Measurements from ENCODE around the gene MDP1. TPM values are rescaled to one million over a fixed set of nuclear protein-coding genes. Genes with fewer than 3 reads are reported as not detected.

The MDP1 gene
- polyA plus RNA-seq, 1 experiment, result 19.3 TPM

DNA sequence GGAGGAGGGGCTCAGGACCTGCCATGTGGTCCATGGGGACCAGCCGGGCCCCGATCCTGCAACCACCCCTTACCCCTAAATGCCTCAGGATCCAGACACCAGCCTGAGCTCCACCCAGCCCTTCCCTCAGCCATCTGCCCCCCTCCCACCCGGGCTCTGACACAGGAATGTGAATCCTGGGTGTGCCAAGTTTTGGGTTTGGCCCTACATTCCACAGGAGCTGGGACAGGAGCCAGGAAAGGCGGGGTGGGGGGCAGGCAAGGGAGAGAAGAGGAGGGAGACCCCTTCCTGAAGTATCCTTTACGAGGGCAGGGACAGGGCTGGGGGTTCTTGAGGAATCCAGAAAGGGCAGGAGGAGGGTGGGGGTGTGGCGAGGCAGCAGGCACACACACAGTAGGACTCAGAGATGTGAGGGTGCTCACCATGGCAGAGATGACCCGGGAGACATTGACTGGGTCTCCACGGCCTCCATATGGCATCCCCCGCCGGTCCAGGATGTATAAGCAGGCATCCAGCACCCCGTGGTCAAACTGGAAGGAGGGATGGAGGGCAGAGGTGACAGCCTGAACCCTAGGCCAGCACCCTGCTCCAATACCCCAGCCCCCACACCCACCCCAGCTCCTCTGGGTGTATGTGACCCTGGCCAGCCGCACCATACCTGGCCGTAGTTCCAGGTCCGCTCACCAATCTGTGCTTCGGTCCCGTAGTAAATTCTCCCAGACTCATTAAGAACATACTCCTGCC, 43.6 kb upstream of the MDP1 start:
- no peak for DNase-seq (ENCODE audit: low read depth)
- Histone ChIP-seq H3K36me3 (ENCODE audit: control insufficient read depth, insufficient read depth, low read length) (peaks cover 1% of the 10 kb centered on the region; the same call in 1 of the 2 replicates), H3K27me3 (ENCODE audit: control insufficient read depth, insufficient read depth, low read length) (no peaks in the 10 kb centered on the region), H3K4me3 (ENCODE audit: low read depth, low read length) (no peak overlapping the region)
- TF ChIP-seq CTCF (IDR thresholded peaks at IDR 0.05; ENCODE audit: insufficient read depth, low read depth, low read length), result no peak
- ChIA-PET CTCF (interaction anchor here (0.7 to 1.9 kb wide), 3 partner anchors 15 to 21 kb away, joined by 3 to 11 read pairs (median 3); partner anchors contain the start of gene TINF2), POLR2A (no interaction called here)

DNA sequence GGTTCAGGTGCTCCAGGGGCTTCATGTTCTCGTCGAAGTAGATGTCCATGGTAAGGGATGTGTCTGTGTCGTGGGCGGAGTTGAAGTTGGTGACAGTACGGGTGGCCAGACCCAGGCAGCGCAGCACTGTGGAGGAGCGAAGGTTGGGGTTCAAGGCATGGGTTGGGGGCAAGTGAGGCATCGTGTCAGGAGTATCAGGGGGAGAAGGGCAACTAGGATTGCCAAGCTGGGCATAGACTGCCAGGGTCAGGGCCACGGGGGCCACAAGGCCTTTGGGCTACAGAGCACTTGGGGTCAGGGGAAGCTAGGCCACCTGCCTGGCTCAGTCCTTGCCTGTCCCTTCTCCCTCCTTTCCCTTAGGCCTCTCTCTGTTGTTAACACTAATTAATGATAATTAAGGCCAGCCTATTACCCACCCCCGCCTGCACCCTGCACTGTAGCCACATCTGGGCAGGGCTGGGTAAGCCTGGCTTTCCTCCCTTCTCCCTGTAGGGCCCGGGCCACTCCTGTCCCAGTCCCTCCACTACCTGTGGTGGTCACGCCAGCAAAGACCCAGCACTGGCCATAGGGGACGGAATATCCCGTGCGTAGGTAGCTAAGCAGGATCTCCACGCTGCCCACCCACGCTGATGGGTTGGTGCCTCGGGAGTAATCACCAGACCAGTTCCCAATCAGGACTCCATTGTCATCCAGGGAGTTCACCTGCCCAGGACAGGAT, 42.8 kb upstream of the MDP1 start:
- DNase-seq (ENCODE audit: low read depth), result no peak
- Histone ChIP-seq H3K27me3 (ENCODE audit: control insufficient read depth, insufficient read depth, low read length) (no peaks in the 10 kb centered on the region), H3K4me3 (ENCODE audit: low read depth, low read length) (no peak overlapping the region), H3K36me3 (ENCODE audit: control insufficient read depth, insufficient read depth, low read length) (peaks cover 1% of the 10 kb centered on the region; the same call in 1 of the 2 replicates)
- TF ChIP-seq CTCF (IDR thresholded peaks at IDR 0.05; ENCODE audit: insufficient read depth, low read depth, low read length), result no peak
- ChIA-PET POLR2A (no interaction called here), CTCF (interaction anchor here (0.7 to 2.9 kb wide), 4 partner anchors 12 to 22 kb away, joined by 3 to 11 read pairs (median 6); partner anchors contain the start of genes RABGGTA and TINF2)

- CTCF ChIA-PET, result interaction anchor here (1.3 to 2.9 kb wide), 3 partner anchors 9 to 15 kb away, joined by 3 to 11 read pairs (median 9); partner anchors contain the start of genes RABGGTA and TINF2
- no peak for DNase-seq (ENCODE audit: low read depth)
- no peak for TF ChIP-seq CTCF (IDR thresholded peaks at IDR 0.05; ENCODE audit: insufficient read depth, low read depth, low read length)
- Histone ChIP-seq H3K4me3 (ENCODE audit: low read depth, low read length) (no peak overlapping the region), H3K27me3 (ENCODE audit: control insufficient read depth, insufficient read depth, low read length) (no peaks in the 10 kb centered on the region), H3K36me3 (ENCODE audit: control insufficient read depth, insufficient read depth, low read length) (peaks cover 1% of the 10 kb centered on the region; the same call in 1 of the 2 replicates)
- POLR2A ChIA-PET, result no interaction called here
Observed at GRCh38 chr14:24258119-24258518, 42.3 kb upstream of the MDP1 start.

- POLR2A ChIA-PET, result no interaction called here
- no peak for TF ChIP-seq CTCF (IDR thresholded peaks at IDR 0.05; ENCODE audit: insufficient read depth, low read depth, low read length)
Observed at GRCh38 chr14:24256960-24257359, 41.1 kb upstream of the MDP1 start.

More at GRCh38 chr14:24256960-24257359, 41.1 kb upstream of the MDP1 start:
- peaks cover 1% of the 10 kb centered on the region; the same call in 1 of the 2 replicates for H3K36me3 ChIP-seq (ENCODE audit: control insufficient read depth, insufficient read depth, low read length)
- CTCF ChIA-PET, result interaction anchor here (0.9 to 2.9 kb wide), 5 partner anchors 10 to 23 kb away, joined by 3 to 10 read pairs (median 9); partner anchors contain the start of genes RABGGTA and TINF2
- DNase-seq (ENCODE audit: low read depth), result no peak
- H3K27me3 ChIP-seq (ENCODE audit: control insufficient read depth, insufficient read depth, low read length), result no peaks in the 10 kb centered on the region
- H3K4me3 ChIP-seq (ENCODE audit: low read depth, low read length), result no peak overlapping the region
